OCI-LY1 (cell line): ENCODE results near the gene C1QTNF3.

ENCODE experiments used
- CTCF ChIP-seq: fragments of 200-600 bp; sonication (generic), shearing (Covaris generic); IDR thresholded peaks from 2 replicates; pipeline ENCODE4 v1.5.1; 2017; ENCODE audit warnings: mild to moderate bottlenecking, antibody characterized with exemption, low read length, moderate library complexity, mixed read lengths
- EZH2 ChIP-seq: fragments of 200-600 bp; sonication (generic), shearing (Covaris generic); IDR thresholded peaks from 2 replicates; pipeline ENCODE4 v1.8.0; 2017; ENCODE audit warnings: borderline replicate concordance, mixed run types, mild to moderate bottlenecking, antibody characterized with exemption, low read length, moderate library complexity, mixed read lengths

DNA sequence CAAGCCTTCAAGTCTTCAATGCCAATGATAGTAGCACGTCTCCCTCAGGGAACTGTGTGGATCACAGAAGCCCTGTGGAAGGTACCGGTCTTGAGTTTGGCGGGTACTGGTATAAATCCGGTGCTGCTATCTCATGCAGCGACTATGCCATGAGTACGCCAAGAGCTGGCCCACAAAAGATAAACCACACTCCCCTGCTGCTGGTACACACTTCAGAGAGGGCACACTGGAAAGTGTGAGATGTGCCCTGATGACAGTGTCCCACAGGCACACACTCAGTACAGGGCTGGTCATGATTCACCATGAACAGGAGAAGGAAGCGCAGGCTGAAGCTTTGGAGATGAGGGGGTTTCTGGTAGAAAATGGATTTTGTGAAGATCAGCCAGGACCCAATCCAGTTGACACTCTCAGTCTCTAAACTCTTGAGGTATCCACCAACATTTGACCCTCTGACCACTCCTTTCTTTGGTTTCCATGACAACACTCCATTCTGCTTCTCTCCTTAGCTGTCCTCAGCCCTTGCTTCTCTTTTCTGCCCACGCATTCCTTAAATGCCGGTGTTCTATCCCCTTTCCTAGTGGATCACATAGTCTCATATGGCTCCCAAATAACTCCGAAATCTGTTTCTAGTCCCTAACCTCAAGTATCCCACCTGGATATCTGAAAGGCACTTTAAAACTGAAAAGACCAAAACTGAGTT, 40.2 kb downstream of the C1QTNF3 start:
- TF ChIP-seq CTCF (no peak), EZH2 (no peak)
